GM21360 (cell line): ENCODE results near the gene ANK3.
A peak's percentile ranks its signal among the peaks of the same experiment; 100 is the strongest.

ENCODE experiments used
- ATAC-seq: cut with Tn5 transposase; IDR thresholded peaks from one replicate; pipeline ENCODE4 v1.9.1; 2021; ENCODE audit warnings: mild to moderate bottlenecking, moderate library complexity; ENCODE audit not compliant: unreplicated experiment

Gene ANK3

GRCh38 chr10:60107308-60107976 is 282.2 kb downstream of the ANK3 start:
- no peak for ATAC-seq

- no peak for ATAC-seq
Measured at GRCh38 chr10:60105295-60105695, 284.4 kb downstream of the ANK3 start.

DNA sequence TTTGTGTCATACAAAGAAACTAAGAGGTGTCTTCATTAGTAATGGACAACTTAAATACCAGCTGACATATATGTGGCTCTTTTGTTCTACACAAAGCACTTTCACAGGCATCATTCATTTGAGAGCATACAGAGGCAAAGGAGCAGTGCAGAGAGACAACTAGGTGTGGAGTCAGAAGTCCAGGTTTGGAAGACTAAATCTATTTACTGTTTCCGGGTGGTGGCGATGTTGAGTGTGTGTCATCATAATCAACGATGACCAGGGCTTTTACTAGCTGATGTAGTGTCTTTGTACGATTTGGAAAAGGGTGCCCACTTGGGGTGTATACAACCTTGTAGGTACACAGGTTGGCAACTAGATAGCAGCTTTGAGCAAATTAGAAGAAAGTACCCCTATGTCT is 287.9 kb downstream of the ANK3 start:
- no peak for ATAC-seq

GRCh38 chr10:60099998-60100747 is 289.5 kb downstream of the ANK3 start:
- no peak for ATAC-seq

DNA sequence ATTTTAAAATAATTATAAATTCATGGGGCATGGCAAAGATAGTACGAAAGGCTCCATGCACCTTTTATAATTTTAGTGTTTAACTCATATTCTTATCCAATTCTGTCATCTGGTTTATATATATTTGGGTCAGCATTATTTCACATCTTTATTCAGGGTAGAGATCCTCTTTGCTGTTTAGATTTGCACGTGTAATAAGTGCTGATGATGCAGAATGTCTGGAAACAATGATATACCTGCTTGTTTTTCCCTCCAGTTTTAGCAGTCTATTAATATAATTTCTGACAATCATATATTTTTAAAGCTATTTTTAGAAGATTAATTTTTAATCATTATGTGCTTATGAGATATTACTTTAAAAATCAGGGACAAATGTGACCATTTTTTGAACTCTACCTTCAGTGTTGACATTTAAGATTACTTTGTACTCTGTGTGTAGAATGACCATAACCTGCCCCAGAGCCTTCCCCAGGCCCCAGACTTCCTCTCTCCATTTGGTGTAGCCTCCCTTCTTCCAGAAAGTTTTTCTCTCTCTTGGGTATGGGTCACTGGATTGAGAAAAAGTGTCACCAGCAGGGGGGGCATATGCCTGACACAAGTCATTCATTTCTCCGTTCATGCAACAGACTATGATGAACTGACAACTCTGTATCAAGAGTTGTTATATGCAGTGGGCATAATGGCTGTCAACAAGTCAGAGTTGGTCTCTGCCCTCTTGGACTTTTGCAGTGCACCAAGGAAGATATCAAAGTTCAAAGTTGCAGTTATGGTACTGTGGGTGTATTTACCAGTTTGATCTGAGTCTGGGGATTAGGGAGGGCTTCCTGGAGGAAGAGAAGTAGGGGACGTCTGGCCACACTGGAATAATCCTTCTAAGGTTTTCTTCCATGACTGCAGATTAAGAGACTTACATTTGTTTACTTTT is 290.7 kb downstream of the ANK3 start:
- ATAC-seq: no peak

DNA sequence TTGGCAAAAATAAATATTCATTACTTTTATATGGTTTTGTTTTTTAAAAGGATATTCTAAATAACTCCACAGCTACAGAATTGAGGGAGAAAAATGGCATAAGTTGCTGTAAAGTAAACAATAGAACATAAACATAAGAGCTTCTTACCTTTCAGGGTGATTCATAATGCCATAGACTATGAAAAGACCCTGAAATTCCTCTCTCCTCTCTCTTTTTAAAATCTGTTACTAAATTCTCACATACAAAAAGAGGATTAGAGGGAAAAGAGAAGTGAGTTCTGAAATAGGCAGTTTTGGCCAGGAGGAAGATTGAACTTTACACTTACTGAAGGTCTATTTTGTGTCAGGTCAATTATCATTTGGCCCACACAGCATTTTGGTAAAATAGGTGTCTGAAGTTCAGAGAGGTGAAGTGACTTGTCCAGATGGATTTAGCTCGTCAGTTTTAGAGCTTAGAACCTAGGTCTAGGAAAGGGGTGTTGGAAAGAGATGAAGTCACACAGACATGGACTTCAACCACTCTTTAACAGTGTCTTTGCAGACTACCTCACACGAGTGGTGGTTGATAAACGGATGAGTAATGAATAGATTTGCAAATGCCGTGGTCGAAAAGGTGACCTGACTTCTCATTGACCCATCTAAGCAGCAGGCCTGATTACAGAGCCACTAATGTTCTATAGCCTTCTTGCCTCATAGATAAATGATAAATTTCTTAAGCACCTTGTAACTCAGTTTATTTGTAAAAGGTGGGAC is 292.7 kb downstream of the ANK3 start:
- ATAC-seq: no peak

DNA sequence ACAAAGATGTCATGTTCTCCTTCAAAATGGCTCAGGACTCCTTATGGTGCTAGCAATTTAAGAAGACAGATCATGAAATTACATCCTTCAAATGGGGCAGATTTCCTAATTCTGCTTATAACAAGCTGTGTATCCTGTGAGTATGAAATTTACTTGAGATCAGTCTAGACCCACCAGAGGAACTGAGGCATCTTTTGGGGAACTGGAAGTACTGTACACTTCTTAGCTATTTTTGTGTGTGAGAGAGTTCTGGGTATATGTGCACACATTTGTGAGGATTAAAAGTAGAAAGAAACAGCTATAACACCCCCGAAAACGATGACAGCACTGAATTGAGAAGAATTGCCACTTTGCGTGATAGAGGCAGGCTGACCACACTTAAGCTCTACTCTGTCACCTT is 296.4 kb downstream of the ANK3 start:
- no peak for ATAC-seq

DNA sequence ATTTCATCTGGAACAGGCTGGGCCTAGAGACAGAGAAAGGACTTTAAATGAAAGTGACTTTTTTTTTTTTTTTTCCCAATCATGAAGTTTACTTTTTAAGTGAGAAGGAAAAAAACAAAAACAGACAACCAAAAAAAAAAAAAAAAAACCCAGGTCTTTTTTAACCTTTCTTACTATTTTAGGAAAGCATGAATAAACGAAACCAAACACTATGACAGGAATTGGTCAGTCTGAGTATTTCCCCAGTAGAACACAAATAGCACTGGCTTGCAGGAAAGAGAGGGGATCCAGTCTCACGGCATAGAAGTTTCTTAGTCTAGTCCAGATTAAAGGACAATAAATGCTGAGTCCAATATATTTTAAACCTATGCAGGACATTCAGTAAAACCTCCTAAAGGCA is 302.8 kb downstream of the ANK3 start:
- ATAC-seq: peak; percentile 86

- ATAC-seq: no peak
Measured at GRCh38 chr10:60086421-60086820, 303.3 kb downstream of the ANK3 start.

- ATAC-seq: no peak
Measured at GRCh38 chr10:60082744-60083344, 306.8 kb downstream of the ANK3 start.

DNA sequence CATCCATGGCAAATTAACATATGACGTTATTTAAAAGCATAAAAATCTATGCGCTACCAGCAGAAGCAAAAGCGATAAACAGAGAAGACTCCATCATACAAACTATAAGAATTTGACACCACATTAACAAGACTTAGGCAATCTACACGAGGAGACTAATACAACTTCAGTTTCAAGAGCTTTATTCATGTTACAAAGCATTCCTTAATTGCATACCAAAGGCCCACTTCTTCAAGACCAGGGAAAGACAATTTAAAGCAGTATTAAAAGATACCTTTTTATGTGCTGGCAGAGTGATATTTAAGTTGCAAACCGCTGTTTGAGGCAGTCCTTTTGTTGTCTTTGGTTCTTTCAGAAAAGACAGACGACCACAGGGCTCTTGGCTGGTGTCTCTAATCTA is 307.3 kb downstream of the ANK3 start:
- ATAC-seq: no peak

GRCh38 chr10:60073781-60074656 is 315.7 kb downstream of the ANK3 start:
- ATAC-seq: peak; percentile 92

DNA sequence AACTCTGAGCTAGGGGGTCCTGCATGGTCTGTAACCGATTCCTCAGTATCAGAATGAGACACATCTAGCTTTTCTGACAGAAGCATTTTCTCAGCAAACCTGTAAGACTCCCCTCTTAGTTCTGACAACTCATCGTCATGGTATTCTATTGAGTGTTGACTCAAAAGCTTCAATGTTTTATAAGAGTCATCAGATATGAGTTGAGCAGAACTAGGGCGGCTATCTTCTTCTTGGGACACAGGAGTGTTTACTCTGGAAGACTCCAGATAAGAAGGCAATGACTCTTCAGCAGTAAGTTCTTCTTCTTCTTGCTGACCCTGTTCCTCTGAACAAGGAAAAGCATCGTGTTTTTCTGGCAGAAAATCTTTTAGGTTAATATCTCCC is 316.3 kb downstream of the ANK3 start:
- no peak for ATAC-seq

DNA sequence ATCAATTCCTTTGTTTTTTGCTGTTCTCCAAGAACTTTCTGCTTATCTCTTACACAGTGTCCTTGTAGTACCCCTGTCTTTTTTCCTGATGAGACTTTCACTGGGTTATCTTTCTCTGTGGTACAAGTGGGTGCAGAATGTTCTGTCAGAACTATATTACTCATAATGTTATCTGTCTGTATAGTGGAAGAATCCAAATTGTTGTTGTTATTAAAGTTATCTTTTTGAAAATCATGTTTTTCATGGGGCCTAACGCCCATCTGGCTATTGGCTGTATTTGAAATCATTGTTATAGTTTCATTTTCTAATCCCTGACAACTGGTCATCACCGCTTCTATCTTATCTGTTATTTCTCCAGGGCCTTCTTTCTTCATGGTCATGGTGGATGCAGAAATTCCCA is 320.4 kb downstream of the ANK3 start:
- no peak for ATAC-seq

- ATAC-seq: no peak
Measured at GRCh38 chr10:60050366-60050765, 339.3 kb downstream of the ANK3 start.

DNA sequence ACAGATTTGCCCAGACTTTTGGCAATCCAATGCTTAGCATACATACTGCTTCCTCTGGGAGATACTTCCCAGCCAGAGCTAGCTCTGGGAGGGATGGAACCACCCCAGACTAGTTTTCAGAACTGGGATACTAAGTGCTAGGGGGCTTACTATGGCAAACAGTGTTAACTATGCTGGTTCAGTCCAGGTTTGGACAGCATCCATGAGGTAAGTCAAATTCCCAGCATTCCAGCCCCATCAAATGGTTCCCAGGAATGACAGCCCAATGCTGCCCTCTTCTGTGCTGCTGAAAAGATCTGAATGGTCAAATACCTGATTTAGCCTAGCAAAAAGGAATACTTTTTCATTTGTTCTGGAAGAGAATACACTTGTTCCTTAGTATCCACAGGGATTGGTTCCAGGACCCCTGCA is 341.6 kb downstream of the ANK3 start:
- no peak for ATAC-seq

DNA sequence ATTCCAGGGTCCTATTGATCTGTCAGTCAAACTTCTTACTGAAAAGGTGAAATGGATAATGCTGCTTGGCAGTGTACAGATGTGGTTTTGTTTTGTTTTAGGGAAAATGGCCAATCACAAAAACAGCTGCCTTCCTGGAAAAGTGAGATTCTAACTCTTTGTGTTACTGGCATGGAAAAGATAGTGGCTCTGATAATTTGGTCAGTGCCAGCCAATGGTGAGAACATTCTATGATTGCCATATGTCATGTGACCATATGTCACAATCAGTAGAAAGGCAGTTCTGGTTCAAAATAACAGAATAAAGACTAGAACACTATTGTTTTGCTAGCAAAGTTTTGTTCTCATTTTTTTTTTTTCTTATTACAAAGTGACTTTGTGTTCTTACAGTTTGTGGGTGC is 344.1 kb downstream of the ANK3 start:
- ATAC-seq: no peak

- no peak for ATAC-seq
Measured at GRCh38 chr10:60044971-60045370, 344.7 kb downstream of the ANK3 start.

- no peak for ATAC-seq
Measured at GRCh38 chr10:60044242-60044641, 345.4 kb downstream of the ANK3 start.
